Activated naive CD4-positive, alpha-beta T cell treated with Interleukin-2 at 50 U/mL for 16 hours (primary cell): Measurements from ENCODE around the gene TREML4.
"Not testable (repeated sequence)": the region's sequence is repeated elsewhere in the genome, so short reads cannot be mapped to it uniquely, and the experiment has no call there.

Experiments
- DNase-seq: peaks from one replicate; pipeline ENCODE4 v3.0.0-alpha.2; 2020

TREML4 gene

GRCh38 chr6:41208439-41209106 lies 19.6 kb upstream of the TREML4 start:
- no peak for DNase-seq

DNA sequence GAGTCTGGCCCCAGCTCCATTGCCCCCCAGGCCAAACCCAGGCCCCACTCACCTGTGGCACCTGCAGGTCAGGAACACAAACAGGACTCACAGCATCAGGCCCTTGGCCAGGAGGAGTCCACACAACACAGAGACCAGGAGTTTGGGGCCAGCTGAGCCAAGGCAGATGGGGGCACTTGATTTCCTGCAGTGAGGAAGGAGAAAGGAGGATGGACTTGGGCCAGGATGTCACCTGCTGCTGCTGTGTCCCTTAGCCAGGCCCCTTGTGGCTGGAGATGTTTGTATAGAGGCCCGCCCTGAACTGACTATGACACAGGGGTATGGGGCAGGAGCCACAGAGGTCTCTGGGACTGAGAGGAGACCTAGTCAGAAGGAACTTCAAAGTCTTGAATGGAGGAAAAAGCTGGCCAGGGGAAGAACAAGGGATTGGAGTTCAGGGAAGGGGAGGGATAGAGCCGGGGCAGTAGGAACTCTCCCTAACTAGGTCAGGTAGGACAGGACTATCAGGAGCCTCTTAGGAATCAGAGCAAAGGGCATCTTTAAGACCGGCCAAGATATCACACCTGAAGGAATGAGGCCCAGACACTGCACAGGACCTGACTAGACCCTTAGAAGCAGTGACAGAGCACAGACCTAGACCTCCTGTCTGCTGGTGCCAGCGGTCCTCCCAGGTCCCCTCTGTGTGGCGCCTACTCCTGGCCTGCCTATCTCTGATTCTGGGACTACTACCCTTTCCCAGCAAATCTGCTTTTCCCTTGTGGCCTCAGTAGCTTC lies 18.4 kb upstream of the TREML4 start:
- DNase-seq: no peak

- DNase-seq: no peak
Measured at GRCh38 chr6:41214559-41215238, 13.4 kb upstream of the TREML4 start.

DNA sequence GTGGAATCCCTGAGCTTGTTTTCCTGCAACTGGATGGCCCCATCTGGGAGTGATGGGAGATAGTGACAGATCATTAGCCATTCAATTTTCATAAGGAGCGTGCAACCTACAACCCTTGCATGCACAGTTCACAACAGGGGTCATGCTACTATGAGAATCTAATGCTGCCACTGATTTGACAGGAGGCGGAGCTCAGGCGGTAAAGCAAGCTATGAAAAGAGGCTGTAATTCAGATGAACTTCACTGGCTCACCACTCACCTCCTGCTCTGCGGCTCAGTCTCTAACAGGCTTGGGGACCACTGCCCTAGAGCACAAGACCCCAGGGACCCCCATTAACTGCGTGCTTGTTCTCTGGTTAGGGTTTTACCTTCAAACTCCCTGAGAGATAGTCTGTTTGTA lies 12.4 kb upstream of the TREML4 start:
- no peak for DNase-seq

- no peak for DNase-seq
Measured at GRCh38 chr6:41216616-41217015, 11.5 kb upstream of the TREML4 start.

DNA sequence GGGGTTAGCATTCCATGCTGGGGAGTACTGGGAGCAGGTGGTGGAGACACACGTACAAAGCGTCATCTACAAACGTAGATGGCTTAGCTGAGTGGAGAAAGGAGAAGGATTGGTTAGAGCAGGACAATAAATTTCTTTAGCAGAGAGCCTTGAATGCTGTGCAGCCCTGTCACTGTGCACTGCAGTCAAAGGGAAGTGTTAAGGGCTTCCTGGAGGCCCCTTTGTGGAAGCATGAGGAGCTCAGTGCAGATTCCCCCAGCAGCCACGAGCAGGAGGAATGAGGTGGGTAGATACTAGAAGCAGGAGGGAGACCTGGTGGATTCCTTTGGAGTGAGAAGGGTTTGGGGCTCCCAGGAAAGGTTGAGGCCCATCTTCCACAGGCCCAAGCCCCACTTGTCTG lies 6.1 kb upstream of the TREML4 start:
- no peak for DNase-seq

DNA sequence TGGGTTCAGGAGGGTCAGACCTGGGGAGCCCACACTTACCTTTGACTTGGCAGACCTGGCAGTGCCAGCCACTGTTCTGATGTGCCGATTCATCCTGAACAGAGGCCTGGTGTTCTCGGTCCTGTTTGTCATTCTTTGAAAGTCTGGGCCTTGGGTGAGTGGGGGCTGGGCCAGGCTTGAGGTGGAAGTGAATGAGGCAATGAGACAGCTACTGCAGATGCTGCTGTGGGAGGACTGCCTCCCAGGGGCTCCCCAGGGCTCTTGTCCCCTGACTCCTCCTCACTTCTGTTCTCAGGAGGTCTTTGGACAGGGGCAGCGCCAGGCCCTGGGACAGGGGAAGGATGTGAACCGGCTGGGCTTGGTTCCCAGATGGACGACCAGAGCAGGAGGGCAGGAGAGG lies 5.6 kb upstream of the TREML4 start:
- no peak for DNase-seq

GRCh38 chr6:41224800-41225199 lies 3.3 kb upstream of the TREML4 start:
- DNase-seq: no peak

GRCh38 chr6:41226752-41227151 lies 1.4 kb upstream of the TREML4 start:
- no peak for DNase-seq

- no peak for DNase-seq
Measured at GRCh38 chr6:41228616-41229015, 467 bp downstream of the TREML4 start.

DNA sequence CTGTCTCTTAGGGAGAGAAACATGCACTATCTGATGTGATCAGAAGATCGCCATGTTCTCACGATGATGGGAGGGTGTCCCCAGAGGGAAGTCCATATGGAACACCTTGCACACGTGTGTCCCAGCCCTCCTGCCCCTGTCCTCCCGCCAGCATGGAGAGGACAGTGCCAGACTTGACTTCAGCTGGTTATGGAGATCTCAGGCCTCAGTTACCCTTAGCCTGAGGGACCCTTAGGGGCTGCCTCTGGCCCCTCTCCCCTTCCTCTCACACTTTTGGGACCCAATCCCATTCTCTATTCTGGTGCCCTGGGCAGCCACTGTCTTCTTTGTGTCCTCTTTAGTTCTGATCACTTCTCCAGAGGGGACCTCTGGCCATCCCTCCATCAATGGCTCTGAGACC lies 1.6 kb downstream of the TREML4 start:
- no peak for DNase-seq

GRCh38 chr6:41231246-41231645 lies 3.1 kb downstream of the TREML4 start:
- no peak for DNase-seq

DNA sequence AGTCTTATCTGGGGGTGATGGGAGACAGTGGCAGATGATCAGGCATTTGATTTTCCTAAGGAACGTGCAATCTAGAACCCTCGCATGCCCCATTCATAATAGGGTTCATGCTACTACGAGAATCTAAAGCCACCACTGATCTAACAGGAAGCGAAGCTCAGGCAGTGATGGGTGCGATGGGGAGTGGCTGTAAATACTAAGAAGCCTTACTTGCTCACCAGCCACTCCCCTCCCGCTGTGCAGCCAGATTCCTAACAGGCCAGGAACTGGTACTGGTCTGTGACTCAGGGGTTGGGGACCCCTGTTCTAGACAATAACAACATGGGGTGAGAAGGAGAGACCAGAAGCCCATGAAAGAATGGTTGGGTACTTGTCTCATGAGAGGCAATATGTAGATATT lies 4.5 kb downstream of the TREML4 start:
- no peak for DNase-seq

GRCh38 chr6:41236276-41236675 lies 8.1 kb downstream of the TREML4 start:
- no peak for DNase-seq

GRCh38 chr6:41237128-41237527 lies 9.0 kb downstream of the TREML4 start:
- DNase-seq: no peak

DNA sequence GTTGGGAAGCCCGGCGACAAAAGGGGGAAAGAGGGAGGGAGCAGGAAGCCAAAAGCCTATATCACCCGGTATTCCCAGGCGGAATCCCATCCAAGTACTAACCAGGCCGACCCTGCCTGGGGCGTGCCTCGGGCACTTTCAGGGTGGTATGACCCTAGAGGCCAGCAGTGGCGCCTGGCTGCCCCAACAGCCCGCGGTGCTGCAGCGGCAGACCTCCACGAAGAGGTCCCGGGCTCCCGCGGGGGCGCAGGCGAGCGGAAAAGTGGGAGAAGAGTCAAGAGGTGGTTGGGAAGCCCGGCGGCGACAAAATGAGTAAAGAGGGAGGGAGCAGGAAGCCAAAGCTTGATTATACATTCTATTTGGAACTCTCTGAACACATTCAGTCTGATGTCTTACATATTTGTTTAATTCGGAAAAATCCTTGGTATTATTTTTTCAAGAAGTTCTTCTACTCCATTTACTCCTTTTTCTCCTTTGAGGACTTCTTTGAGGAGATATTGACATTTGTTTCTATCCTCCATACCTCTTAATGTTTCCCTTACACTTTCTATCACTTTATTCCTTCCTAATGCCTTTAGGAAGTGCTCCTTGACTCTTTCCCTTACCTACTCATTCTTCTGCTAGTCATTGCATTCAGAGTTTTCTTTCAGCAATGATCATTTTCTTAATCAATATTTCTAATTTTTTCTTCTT lies 11.5 kb downstream of the TREML4 start:
- DNase-seq: no peak

DNA sequence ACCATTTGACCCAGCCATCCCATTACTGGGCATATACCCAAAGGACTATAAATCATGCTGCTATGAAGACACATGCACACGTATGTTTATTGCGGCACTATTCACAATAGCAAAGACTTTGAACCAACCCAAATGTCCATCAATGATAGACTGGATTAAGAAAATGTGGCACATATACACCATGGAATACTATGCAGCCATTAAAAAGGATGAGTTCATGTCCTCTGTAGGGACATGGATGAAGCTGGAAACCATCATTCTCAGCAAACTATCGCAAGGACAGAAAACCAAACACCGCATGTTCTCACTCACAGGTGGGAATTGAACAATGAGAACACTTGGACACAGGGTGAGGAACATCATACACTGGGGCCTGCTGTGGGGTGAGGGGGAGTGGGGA lies 18.4 kb downstream of the TREML4 start:
- DNase-seq: not testable (repeated sequence)

DNA sequence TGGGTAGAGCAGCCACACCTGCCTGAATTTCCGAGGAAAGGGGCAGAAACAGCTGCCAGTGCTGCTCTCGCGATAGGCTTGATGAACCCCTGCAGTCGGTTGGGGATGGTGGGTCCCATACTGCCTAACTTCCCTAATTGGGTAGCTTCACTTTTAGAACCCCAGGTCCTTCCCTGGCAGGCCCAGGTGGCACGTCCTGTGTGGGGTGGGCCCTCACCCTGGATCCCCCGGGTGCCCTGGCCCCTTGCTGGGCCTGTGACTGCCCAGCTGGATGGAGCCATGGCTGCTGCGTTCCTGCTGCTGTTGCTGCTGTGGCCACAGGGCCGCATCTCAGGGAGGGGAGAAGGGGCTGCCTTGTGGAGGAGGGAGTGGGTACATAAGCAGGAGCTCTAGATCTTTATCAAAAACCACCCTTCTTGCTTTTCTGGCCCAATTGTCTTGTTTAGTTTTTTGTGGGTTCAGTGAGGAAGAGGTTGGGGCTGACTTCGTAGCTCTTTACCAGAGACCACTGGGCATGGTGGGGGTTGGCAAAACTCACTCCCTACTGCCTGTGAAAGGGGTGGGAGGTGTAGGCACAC lies 19.2 kb downstream of the TREML4 start:
- DNase-seq: no peak

- no peak for DNase-seq
Measured at GRCh38 chr6:41247882-41248705, 19.9 kb downstream of the TREML4 start.

DNA sequence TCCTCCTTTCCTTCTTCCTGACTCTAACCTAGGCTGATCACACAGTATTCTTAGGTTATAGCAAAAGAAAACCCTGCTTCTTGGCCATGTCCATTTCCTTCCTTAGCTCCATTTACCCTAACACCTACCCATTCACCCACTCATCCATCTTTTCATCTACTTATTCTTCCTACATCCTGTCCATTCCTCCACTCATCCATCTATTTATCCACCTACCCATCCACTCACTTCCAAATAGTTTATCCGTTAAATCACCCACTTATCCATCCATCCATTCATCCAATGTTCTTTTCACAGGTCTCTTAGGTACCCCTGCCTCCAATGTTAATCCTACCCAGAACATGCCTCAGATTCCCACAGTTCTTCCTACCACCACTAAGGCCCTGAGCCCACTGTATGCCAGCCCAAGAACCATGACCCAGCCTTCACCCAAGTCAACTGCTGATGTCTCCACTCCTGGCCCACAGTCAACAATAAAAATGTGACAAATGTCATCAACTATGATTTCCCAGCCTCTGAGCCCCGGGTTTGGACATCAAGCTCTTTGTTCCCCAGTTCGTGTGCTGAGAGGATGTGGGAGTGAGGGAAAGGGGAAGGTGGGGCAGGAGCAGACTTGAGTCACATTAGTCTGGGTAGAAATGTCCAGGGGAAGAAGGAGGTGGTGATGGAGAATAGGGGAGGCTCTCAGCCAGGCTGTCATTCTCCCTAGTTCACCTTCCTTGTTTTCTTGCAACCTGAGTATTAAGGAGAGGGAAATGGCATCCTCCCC lies 24.4 kb downstream of the TREML4 start:
- DNase-seq: no peak

DNA sequence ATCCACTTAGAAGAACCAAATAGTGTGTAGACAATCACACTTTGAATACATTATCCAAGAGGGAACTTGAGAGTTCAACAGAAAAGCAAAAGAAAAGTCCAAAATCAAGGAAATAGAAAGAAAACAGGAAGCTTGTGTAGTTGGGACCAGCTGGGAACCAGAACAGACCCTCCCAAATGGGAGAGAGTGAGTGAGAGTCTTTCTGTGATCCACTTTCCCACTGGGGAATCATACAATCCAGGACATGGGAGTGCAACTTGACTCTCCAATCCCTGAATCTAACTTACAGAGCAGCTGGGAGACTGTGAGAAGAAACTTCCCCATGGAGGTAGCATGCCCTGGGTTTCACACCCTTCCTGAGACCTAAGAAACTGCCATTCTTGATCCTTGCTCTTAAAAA lies 27.0 kb downstream of the TREML4 start:
- DNase-seq: no peak
